ENCODE data around the gene ATOH7. TPM values are rescaled to one million over a fixed set of nuclear protein-coding genes. Genes with fewer than 3 reads are reported as not detected.

Gene ATOH7
- not detected in 2 replicates for total RNA-seq

GRCh38 chr10:68231817-68232251, at the start of gene ATOH7:
Gene ATOH7, minus strand, starts transcription at chr10:68232113. Its CDS starts 436 bp downstream, at chr10:68231677.

Other genes starting within 250 kb of the ATOH7 start
- 41.2 and 68.8 TPM in 2 replicates for gene HERC4, start 156.8 kb downstream of the ATOH7 start, total RNA-seq
- gene MYPN, start 122.6 kb downstream of the ATOH7 start, total RNA-seq: under 0.01 and 0.29 TPM in 2 replicates
- gene HNRNPH3, start 100.0 kb upstream of the ATOH7 start, total RNA-seq: 7.8 and 15.4 TPM in 2 replicates
- gene PBLD, start 100.8 kb upstream of the ATOH7 start, total RNA-seq: 4.6 and 7.2 TPM in 2 replicates
- gene RUFY2, start 175.2 kb upstream of the ATOH7 start, total RNA-seq: 24.5 and 31.1 TPM in 2 replicates
- gene DNA2, start 239.9 kb upstream of the ATOH7 start, total RNA-seq: 5.9 and 11.6 TPM in 2 replicates